Measurements from ENCODE around the gene SYT1.
A peak's percentile ranks its signal among the peaks of the same experiment; 100 is the strongest.

SYT1 gene

DNA sequence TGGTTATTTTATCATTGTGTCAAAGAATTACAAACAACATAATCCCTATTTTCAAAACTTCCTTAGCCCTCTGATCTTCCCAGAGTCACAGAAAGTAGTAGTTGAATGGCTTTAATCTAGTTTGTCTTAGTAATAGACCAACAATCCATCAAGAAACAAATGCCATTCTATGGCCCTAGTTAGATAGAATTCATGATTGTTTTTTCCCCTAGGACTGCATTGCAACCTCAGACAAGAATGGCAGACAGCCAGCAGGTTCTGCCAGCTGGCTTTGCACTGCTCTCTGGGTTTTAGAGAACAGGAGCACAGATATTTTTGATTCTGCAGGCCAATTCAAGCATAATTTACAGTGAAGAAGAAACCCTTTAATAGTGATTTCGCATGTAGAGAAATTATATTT, 33.8 kb downstream of the SYT1 start:
- DNase-seq, result no peak

DNA sequence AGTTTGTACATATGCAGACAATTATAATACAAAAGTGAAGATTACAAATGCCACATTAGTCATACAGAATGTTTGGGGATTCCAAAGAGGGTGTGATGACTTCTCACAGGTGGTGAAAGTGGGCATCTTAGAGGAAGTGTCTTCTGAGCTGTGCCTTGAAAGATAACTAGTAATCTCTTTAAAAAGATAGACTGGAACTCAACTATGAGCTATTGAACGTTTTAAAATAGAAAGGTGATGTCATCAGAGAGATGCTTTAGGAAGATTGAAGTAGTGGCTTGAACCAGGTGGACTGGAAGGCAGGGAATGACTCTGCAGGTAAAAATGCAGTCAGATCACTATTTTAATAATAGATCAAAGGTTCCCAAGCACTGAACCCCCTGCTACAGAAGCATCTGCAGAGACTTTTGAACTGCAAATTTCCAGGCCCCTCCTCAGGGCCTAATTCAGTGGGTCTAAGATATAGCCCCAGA, 50.3 kb downstream of the SYT1 start:
- DNase-seq, result no peak

DNA sequence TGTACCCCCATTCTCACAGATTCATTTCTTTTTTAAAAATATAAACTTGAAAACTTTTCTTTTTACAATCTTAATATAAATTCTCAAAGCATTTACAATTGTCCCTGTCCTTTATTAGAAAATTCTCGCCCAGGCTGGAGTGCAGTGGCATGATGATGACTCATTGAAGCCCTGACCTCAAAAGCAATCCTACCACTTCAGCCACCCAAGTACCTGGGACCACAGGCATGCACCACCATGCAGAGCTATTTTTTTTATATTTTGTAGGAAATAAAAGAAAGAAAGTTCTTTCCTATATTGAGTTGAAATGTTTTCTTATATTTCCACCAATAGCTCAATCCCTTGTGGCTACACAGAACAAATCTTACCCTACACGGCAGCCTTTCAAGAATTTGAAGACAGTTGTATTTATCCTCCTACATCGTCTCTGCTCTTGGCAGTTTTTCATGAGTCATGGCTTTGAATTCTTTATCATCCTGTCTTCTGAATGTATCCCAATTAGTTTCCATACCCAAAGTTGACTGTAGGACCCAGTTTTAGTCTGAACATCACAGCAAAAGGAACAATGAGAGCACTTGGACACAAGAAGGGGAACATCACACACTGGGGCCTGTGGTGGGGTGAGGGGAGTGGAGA, 52.4 kb downstream of the SYT1 start:
- DNase-seq, result no peak

DNA sequence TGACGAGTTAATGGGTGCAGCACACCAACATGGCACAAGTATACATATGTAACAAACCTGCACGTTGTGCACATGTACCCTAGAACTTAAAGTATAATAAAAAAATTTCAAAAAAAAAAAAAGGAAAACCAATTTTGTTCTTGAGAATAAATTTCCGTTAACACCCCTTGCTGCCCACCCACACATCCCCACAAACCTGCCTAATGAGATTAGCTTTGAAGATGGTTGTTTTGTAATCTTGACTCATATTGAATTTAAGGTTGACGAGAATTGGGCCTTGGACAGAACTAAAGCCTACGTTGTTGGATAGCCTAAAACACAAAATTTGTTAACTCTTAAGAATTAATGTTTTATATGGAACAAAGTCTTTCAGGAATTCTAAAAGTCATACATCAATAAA, 52.9 kb downstream of the SYT1 start:
- DNase-seq, result no peak

DNA sequence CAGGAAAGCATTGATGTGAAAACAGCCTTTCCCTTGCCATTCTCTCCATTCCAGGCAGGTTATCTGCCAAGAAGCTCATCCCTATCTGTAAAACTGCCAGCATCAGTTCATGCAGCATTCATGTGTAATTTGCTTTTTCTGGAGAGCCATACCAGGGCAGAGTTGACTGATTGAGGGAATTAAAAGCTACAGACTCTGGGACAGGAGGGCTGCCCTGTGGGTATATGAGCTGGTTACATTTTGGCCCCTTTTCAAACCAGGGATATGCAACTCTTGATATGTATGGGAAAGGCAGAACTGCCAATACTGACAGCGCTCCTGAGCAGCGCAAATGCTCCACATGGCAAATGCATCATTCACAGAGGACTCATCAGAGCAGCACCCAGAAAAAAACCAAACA, 53.7 kb downstream of the SYT1 start:
- DNase-seq, result no peak

DNA sequence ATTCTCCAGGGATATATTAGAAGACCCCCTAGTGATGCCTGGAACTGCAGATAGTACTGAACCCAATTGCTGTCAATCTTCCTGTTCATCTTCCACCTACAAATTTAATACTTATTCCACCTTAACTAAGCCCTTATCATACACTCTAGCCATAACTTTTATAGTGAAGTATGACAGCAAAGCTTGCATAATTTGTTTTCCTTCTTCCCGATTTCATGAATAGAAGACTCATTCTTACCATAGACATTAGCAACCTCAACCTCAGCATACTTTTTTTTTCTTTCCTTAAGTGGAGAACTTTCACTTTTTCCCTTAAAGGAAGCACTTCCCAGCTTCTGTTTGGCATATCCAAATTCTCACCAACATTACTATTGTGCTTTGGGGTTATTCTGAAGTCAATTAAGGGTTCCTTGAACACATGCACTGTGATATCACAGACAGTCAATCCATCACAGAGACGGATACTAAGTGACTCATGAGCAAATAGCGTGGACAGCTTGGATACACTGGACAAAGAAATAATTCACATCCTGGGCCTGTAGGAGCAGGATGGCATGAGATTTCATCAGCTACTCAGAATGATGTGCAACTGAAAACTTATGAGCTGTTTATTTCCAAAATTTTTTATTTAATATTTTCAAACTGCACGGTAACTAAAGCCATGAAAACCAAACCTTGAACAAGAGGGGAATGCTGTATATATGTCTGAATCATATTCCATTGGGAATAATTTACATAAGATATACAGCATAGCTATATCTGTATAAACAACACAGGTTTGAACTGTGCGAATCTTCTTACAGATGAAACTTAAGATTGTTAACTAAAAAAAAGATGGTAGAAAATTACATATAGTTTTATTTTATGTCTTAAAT, 63.9 kb downstream of the SYT1 start:
- no peak for DNase-seq

DNA sequence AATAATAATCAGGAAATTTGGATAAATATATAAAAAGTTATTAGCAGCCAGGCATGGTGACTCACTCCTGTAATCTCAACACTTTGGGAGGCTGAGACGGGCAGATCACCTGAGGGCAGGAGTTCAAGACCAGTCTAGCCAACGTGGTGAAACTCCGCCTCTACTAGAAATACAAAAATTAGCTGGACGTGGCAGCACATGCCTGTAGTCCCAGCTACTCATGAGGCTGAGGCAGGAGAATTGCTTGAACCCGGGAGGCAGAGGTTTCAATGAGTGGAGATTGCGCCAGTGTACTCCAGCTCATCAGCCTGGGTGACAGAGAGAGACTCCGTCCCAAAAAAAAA, 64.5 kb downstream of the SYT1 start:
- DNase-seq, result no peak

DNA sequence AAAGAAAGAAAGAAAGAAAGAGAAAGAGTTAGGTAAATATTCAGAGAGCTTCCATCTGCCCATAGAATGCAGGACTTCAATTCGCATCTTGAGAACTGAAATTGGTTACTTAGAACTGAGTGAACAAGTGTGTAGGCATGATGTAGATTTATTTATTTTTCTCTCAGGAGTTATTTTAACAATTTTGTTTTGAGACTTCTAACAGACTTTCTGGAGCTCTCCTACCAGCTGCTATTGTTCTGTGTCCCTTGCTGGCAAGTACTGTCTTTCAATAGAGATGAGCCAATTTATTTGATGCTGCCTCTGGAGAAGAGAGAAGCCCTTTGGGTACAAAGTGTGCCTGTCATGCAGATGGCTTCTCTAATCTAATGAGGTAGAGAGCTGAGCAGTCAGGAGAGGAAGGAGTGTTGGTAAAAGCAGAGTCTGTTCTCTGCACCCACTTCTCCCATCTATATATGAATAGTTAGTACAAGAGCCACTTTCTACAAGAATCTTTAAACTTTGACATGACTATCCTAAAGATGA, 67.0 kb downstream of the SYT1 start:
- no peak for DNase-seq

DNA sequence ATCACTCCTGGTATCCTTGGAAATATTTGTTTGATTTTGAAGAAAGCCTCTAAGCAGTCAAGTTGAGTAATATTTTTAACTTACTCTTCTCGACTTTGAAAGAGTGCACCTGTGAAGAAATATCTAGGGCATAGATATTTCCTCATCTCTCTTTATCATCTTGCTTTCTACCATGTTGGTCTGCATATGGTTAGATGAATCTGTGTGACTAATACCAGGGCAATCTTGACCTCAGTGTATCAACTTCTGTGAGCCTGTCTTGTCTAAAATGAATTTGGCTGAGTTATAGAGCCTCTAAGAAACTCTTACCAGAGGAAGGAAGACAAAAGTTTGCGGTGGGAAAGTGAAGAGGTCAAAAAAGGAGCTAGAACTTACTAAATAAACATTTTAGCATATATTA, 68.4 kb downstream of the SYT1 start:
- DNase-seq, result no peak

DNA sequence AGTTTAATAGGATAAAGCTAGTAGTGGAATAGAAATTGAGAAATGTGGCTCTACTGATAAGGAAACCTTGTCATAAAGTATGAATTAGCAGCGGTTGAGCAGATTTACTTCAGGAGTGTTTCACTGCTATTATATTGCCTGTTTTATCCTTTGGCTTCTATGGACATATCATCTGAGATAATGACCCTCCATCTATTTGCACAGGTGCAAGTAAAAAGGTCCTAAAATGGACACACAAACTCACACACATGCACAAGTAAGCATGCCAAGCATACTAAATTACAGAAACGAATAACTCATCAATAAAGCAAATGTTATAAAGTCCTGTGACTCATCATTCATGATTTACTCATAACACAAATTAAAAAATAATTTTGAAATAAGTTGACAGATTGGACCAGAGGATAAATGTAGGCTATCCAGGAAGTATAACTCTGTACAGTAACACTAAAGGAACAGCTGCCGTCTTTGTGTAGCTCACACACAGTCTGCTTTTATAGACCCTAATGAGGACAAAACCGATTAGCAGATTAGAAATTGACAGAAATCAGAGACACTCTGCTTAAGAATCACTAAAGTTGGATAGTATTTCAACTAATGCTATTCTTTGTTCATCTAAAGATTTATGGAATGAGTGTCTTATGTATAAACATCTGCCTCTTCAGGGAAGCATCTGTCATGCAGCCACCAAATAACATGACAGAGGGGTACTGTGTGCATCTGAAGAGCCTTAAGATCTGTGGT, 73.9 kb downstream of the SYT1 start:
- no peak for DNase-seq

DNA sequence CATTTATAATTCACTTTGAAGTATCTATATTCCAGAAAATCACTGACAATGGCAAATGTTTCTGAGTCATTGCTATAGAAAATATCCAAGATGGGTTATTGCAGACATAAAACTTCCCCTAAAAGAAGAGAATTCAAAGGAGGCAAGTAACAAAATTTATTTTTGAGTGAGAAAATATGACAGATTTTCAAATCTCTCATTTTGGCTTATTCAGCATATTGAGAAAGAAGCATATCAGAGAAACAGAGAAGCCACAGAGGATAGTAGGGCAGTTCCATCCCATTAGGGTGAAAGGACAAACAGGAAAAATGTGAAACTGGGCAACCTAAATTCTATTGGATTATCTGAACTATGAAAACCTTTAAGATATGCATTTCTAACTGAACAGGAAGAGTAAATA, 85.0 kb downstream of the SYT1 start:
- no peak for DNase-seq

DNA sequence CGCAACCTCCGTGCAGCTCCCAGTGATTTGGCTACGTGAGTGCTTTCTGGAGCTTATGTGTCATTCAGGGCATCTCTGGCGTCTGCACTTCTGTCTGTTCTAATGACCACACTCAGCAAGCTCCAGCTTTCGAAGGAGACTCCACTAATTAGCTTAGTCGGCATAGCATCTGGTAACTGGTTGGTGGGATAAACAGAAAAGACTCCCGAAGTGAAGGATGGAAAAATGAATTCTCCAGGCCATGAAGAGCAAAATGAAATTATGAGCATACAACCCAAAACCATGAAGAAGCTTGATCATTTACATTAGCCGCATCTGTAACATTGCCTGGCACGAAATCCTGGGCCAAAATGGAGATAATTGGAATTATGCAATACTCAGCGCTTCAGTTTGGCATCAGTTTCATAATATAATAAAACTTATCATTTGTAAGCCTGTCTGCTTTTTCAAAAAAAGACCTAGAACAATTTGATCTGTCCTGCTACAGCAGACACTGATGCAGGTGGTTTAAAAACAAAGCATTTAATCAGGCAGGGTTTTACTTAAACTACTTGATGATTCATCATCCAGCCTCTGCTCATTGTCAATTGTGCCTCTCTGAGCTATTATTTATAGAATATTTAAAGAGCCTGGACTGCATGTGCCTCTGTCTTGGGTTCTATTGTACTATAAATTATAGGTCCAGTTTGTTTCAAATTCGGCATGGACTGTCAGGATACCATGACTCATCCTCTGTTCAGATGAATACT, 87.4 kb downstream of the SYT1 start:
- no peak for DNase-seq

DNA sequence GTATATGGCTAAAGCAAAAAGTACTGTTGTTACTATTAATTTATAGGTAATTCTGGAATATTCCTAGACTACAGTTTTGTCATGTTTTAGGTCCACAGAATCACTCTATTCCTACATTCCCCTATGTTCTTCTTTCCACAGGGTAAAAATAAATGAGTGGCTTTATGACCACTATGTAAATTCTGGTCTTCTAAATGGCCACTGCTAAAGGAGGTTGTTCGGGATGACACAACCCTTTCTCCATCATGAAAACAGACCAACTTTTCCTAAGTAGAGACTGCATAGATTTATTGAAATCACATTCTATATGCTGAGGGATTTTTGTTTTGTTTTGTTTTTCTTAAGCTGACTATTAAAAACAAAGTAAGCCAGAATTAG, 88.0 kb downstream of the SYT1 start:
- no peak for DNase-seq

DNA sequence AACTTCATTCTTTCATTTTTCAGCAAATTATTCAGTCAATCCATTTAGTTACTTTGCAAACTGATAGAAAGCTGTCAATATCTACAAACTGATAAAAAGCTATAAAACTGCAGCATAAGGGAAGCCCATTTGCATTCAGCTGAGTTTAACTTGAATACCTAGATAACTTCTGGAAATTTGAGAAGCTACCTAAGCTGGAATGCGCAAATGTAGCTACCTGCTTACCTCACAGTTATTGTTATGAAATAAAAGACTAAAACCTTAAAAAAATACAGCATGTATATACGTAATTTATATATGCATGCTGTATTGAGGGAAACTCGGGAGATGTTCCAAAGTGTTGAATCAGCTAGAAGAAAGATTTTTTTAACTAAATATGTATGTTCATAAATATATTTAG, 94.4 kb downstream of the SYT1 start:
- peak; percentile 14 for DNase-seq

DNA sequence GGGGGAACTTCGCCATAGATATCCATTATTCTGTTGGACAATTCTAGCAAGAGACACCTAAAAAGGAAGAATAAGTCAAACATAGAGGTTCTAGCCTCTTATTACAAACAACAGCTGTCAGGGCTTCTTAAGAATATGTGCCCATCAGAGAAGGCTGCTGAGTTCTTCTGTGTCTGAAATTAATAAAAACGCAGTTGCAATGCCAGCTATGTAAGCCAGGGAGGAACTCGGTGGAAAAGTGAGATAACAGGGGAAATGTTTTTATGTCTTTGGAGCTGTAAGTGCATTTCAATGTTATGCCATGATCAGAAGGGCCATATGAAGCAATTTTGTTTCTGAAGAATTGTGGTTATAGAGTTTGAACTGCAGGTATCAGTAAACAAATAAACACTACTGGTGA, 95.0 kb downstream of the SYT1 start:
- no peak for DNase-seq

DNA sequence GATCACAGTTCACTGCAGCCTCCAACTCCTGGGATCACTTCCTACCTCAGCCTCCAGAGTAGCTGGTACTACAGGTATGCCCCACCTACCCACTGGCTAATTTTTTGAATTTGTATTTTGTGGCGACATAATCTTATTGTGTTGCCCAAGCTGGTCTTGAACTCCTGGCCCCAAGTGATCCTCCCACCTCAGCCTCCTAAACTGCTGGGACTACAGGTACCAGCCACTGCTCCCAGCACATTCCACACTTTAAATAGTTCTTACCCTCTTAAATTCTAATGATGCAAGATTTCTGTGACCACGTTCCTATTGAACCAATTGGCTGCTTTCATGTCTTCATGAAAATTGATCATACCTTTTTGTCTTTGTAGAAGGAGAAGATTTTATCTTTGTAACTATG, 96.6 kb downstream of the SYT1 start:
- no peak for DNase-seq

DNA sequence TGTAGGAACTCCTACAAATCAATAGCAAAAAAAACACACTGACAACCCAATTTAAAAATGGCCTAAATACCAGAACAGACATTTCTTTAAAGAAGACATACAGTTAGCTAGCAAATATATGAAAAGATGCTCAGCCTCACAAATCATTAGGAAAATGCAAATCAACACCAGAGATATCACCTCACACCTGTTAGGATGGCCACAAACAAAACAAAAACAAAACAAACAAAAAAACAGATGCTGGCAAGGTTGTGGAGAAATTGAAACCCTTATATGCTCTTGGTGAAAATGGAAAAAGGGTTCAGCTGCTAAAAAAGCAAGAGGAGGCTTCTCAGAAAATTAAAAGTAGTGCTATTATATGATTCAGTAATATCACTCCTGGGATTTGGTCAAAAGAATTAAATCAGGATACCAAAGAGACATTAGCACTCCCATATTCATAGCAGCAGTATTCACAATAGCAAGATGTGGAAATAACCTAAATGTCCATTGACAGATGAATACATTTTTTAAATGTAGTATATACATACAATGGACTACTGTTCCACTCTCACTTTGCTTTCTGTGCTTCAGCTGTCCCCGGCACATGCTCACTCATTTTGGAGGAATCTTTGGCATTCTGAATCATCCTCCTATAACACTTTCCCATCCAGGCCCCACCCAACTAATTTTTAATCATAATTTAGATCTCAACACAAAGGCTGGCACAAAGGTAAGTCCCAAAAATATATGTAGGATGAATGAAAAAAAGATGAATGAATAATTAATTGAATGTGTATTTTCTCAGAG, 99.1 kb downstream of the SYT1 start:
- no peak for DNase-seq

DNA sequence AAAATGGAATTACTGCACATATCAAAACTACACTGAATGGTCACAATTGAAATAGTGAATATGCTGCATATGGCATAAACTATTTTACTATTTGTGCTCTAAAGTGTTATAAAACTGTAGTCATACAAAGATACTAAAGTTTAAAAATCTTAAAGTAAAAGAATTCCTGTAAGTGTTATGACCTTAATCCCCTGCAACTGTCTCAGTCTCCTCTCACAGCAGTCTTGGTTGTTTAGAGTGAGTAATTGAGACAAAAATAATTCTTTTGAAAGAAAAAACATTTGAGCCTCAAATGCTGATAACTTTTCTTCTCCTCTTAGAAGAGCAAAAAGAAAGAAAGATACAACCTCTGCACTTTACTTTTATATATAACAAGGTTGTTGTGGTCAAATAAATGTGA, 99.9 kb downstream of the SYT1 start:
- no peak for DNase-seq

DNA sequence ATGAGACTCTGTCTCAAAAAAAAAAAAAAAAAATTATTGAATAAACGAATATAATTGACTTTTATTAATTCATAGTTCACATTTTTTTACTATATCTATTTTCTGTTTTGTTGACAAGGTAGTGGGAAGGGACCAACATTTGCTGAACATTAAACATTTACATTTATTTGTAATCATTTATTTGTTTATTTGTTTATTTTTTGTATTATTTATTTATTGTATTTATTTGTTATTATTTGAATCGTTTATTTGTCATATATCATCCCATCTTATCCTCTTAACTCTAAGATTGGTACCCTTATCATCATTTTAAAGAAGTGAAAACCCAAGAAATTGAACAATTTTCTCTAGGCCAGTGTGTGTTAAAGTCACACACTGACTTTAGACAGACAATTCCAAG, 101.5 kb downstream of the SYT1 start:
- no peak for DNase-seq

DNA sequence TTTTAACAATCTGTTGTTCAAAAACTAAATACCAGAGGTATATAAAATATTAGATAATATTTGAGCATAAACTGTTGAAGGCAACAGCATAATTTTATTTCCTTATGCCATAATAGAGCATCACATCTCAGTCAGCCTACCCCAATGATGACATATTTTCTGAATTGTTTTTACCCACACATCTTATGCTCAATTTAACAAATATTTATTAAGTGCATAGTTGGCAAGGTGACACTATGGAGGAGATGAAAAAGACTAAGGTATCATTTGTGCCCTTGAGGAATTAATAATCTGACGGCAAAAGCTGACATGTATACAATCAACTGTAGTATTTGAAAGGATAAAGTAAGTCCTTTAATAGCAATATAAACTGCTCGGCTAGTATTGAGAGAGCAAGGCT, 102.4 kb downstream of the SYT1 start:
- no peak for DNase-seq

DNA sequence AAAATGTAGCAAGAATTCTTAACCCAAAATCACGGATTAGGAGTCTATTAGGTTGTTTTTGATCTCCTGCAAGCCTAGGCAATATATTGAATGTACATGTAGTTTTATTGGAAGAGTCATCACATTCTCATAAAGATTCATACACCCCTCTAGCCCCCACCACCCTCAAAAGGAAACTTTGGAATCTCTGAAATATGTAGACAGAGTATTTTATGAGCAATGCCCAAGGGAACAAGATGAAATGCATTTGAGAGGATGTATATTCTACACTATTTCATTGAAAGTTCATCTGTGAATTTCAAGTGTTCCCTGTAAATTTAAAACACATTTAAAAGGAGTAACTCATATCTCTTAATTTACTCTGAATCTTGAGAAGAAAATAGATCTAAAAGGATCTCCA, 103.7 kb downstream of the SYT1 start:
- DNase-seq, result no peak

DNA sequence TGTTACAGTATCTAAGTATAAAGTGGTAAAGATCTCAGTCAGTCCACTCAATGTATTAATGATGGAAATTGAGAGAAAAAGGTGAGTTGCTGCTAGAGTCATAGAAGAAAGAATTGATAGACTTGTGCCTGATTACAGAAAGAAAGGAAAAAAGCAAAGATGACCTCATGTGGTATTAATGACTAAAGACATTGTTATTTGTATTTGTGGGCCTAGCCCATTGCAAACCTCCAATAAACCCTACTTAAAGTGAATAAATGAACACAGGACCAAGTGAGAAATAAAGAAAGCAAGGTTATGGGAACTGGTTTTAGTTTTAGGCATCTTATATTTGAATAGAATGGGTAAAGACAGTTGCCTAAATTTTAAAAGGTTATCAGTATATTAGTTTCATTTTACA, 105.5 kb downstream of the SYT1 start:
- DNase-seq, result no peak

Data from NCI-H526 treated with DMSO at 0.1 percent for 48 hours (cell line).